ENCODE results near the gene FIZ1.

FIZ1 gene

DNA sequence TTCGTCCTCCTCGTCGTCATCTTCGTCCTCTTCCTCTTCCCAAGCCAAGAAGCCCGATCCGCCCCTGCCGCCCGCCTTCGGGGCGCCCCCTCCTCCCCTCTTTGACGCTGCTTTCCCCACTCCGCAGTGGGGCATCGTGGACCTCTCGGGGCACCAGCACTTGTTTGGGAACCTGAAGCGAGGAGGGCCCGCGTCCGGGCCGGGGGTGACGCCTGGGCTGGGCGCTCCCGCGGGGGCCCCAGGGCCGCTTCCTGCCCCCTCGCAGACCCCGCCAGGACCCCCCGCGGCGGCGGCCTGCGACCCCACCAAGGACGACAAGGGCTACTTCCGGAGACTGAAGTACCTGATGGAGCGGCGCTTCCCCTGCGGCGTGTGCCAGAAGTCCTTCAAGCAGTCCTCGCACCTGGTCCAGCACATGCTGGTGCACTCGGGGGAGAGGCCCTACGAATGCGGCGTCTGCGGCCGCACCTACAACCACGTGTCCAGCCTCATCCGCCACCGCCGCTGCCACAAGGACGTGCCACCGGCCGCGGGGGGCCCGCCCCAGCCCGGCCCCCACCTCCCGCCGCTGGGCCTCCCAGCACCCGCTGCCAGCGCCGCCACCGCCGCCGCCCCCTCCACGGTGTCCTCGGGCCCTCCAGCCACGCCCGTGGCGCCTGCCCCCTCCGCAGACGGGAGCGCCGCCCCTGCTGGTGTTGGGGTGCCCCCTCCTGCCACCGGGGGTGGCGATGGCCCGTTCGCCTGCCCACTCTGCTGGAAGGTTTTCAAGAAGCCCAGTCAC lies 14.8 kb upstream of the FIZ1 start:
- no peak for DNase-seq (ENCODE audit: low read depth, low spot score)

GRCh38 chr19:55613396-55613795 lies 14.1 kb upstream of the FIZ1 start:
- no peak for DNase-seq (ENCODE audit: low read depth, low spot score)

DNA sequence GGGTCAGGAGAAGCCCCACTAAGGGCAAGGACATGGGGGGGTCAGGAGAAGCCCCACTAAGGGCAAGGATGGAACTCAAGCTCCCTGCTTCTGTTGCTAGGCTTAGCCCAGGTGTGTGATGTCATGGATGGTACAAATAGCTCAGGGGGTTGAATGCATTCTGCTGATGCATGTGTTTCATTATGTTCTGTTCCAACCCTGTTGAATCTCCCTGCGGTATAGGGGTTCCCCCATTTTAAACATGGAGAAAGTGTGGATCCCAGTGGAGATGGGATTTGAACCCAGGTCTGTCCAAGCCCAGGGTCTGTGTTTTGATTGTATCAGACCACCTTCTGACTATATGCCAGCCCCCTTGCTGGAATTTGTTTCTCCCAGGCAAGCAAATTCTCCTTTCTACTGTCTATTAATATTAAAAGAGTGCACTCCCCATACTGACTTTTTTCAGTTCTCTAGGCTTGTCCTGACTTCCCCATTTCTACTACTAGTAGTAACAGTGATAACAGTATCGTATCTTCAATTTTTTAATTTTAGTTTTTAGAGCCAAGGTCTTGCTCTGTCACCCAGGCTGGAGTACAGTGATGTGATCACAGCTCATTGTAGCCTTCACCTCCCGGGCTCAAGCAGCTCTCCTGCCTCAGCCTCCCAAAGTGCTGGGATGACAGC lies 12.8 kb upstream of the FIZ1 start:
- no peak for DNase-seq (ENCODE audit: low read depth, low spot score)

DNA sequence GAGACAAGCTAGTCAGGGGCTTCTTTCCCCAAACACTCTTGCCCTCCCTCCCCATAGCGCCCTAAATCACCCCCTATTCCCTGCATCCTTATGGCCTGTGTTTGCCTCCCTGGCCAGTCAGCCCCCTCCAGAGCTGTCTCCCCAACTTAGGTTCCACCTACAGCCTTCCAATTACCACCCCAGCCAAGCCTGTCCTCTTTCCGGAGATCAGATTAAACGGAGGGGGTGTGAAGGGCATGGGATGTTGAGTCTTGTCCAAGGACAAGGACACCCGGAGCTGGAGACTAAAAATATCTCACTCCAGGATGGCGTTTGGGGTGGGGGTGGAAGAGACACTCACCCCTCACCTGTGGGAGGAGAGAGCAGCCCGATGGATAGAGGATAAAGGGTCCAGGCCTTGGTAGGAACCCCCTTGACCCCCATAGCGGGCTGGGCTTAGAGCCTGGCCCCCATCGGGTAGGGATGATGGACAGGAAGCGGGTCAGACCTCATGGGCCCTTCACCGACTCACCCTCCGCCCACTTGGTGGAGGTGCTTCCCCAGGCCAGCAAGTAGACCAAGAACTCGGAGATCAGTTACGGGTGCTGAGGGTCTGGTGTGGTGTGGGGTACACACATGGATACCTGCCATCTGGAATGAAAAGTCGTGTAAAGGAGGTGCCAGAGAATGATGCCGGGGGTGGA lies 12.1 kb upstream of the FIZ1 start:
- no peak for DNase-seq (ENCODE audit: low read depth, low spot score)

GRCh38 chr19:55609326-55609725 lies 10.0 kb upstream of the FIZ1 start:
- DNase-seq (ENCODE audit: low read depth, low spot score), result no peak

GRCh38 chr19:55606817-55607216 lies 7.5 kb upstream of the FIZ1 start:
- no peak for DNase-seq (ENCODE audit: low read depth, low spot score)

DNA sequence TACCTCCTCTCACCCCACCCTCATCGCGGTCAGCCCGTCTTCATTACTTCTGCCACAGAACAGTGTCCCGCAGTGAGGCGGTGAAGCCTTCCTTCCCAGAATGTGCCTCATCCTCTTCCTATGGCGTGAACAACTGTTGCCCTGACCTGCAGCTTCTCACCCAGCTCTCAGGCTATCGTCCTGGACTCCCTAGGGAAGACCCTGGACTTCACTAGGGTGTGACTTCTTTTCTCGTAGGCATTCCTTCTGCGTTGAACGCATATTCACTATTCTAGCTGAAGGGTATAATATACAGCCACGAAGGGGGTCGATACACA lies 7.1 kb upstream of the FIZ1 start:
- no peak for DNase-seq (ENCODE audit: low read depth, low spot score)

DNA sequence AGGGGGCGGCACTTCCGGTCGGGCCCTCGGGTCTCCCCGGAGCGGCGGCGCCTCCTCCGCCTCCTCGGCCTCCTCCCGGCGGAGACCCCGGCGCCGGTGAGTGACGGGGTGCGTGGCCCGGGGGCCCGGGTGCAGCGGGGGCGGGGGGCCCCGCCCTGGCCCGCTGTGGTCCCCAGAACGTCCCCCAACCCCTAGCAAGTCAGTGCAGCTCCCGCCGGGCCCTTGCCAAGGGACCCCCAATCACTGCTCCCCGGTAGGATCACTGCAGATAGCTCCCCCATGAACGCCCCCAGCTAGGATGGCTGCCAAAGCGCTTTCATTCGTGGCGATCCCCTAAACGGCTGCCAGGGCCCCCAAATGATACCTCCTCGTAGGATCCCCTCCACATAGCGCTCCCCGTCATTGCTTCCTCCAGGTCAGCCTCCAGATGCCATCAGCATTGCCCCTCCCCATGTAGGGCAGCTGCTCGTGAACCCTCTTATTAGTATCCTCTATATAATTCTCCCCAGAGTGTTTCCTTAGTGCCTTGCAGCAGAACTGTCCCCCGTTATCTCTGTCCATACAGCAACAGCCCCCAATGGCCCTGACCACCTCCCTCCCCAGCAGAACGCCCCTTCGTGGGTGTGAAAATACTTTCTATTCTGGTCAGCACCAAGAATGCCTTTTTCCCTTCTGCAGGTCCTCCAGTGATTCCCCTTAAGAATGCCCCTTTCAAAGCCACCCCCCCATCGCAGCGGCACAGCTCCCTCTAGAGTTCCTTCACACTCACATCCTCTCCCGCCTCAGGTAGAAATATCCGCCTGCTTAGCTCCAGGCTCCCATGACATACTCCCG lies 6.5 kb upstream of the FIZ1 start, which contains the start of gene ZNF865:
Gene ZNF865 (plus strand): TSS at position 11 of the 834 bp plus-strand sequence. CDS start 7,972 bp downstream, outside the sequence.
- peak; percentile 92 for DNase-seq (ENCODE audit: low read depth, low spot score)

- DNase-seq (ENCODE audit: low read depth, low spot score), result peak; percentile 99
Observed at GRCh38 chr19:55605207-55605636, 5.9 kb upstream of the FIZ1 start.

- no peak for DNase-seq (ENCODE audit: low read depth, low spot score)
Observed at GRCh38 chr19:55603581-55604292, 4.4 kb upstream of the FIZ1 start.

- DNase-seq (ENCODE audit: low read depth, low spot score), result no peak
Observed at GRCh38 chr19:55603115-55603514, 3.8 kb upstream of the FIZ1 start.

DNA sequence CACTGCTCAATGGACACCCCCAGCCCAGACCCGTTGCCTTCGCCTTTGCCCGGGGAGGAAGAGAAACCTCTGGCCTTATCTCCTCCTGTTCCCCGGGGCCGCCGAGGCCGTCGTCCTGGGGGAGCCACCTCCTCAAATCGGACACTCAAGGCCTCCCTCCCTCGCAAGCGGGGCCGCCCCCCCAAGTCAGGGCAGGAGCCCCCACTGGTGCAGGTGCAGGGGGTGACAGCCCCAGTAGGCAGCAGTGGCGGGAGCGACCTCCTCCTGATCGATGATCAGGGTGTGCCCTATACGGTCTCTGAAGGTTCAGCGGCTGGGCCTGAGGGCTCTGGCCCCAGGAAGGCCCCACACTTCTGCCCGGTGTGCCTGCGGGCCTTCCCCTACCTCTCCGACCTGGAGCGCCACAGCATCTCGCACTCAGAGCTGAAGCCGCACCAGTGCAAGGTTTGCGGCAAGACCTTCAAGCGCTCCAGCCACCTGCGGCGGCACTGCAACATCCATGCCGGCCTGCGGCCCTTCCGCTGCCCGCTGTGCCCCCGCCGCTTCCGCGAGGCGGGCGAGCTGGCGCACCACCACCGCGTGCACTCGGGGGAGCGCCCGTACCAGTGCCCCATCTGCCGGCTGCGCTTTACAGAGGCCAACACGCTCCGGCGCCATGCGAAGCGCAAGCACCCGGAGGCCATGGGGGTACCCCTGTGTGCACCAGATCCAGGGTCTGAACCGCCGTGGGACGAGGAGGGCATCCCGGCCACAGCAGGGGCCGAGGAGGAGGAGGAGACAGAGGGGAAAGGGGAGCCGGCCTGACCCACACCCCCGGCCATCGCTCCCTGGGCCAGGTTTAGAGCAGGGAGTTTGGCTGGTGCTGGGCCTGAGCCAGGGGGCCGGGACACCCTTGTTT lies 3.0 kb upstream of the FIZ1 start:
- DNase-seq (ENCODE audit: low read depth, low spot score), result no peak

DNA sequence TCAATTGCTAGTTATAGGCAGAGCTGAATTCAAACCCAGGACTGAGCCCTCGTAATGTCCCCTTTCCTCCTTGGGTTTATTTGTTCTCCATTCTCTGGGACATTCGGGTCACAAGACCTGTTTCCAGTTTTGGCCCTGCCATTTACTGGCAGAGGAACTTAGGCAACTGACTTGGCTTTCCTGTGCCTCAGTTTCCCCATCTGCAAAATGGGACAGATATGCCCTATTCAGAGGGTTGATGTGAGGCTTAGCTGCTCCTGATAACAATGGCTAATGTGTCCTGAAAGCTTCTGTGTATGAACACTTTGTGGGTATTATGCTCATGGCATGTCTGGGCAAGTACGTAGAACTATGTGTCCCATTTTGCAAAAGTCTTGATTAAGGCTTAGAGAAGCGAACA lies 1.8 kb upstream of the FIZ1 start:
- DNase-seq (ENCODE audit: low read depth, low spot score), result no peak

DNA sequence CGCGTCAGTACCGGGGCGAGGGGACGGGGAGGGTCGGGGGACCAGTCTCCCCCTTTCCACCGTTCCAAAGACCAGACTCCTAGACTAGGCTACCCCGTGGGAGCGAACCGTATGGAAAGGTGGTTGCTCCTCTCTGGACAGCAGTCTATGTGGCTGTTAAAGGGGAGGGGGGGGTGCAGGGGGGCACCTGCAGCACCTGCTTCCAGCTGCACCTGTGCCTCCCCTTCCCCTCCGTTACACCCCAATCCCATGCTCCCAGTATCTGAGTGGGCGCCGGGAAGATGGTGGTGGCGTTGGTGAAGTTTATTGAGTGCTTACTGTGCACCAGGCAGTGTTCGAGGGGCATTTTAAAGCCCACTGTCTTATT lies 1.3 kb upstream of the FIZ1 start:
- DNase-seq (ENCODE audit: low read depth, low spot score), result no peak

DNA sequence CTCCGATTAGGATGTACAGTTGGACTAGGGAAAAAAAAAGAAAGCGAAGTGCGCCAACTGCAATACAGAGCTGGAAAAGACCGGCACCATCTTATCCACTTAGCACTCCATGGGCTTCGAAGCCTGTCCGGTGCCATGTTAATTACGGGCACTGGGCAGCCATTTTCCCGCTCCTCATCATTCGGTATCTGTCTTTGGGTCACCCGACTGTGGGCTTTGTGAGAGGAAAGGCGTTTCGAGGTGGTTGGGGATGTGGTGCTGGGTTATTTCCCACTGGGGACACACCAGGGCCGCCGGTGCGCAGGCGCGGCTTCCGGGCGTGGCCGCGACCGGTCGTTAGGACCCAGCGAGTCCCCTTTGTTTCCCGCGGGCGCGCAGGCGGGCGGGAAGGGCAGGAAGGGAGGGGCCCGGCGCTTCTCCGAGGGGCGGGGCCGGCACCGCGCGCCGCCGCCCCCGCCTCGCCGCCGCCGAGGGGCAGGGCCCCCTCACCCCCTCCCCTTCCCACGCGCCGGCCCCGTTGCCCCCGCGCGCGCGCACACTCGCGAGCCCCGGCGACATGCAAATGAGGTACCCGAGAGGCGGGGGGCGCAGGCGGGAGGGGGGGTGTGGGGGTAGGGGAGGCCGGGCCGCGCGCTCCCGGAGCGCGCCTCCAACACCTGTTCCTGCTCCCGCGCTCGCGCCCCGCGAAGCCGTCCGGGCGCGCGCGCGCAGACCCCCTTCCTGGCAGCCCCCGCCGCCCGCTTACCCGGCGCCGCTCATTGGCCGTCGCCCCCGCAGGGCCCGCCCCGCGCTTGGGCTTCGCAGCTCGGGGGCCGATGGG lies 735 bp upstream of the FIZ1 start, which contains the start of gene ZNF524:
Gene ZNF524 (plus strand): TSS at position 447 of the 820 bp plus-strand sequence. CDS start 1,825 bp downstream, outside the sequence.
- peak; percentile 82 for DNase-seq (ENCODE audit: low read depth, low spot score)

DNA sequence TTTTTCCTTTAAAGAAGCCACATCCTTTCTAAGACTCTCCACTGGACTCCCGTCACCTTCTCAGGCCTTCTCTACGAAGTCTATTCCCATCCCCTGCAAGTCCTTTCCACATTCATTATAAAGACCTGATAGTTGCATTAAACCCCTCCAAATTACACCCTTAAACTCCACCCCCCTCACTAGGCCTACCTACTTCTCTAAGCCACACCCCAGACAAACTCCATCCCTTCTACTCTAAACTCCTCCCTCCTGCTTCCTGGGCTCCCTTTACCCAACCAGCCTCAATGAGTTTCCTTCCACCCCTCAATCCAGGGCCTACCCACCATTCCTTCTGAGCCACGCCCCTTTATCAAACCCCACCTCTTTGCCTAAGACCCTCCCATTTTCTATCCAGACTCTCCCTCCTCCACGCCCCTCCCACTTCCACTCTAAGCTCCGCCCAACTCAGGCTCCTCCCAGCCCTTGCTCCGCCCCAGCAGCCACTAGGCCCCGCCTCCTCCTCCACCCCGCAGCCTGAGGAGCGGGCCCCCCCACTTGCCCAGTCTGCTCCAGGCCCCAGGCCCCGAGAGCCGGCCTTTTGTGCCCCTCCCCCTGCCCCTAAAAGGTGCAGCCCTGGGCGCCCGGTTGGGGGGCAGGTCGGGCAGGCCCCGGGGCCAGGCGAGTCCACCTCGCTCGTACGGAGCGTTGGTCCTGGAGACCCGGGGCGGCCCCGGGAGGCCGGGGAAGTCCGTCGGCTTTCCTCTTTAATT lies 424 bp downstream of the FIZ1 start:
- DNase-seq (ENCODE audit: low read depth, low spot score), result peak; percentile 99

DNA sequence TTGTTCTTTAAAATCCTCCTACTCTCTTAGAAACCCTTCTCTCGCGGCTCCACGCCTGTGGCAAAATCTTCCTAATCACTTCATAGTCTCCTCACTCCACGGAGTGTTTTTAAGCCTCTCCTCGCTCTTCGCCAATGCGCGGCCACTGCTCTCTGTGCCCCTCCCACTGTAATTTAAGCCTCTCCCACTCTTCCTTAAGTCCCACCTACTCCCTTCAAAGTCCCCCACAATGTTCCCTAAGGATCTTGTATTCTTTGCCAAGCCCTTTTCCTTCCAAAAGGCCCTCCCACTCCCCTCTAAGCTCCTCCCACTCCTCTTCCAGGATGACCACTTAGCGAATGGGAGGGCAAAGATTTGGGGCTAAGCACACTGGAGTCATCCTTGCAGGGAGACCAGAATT lies 1.3 kb downstream of the FIZ1 start:
- DNase-seq (ENCODE audit: low read depth, low spot score), result peak; percentile 83

DNA sequence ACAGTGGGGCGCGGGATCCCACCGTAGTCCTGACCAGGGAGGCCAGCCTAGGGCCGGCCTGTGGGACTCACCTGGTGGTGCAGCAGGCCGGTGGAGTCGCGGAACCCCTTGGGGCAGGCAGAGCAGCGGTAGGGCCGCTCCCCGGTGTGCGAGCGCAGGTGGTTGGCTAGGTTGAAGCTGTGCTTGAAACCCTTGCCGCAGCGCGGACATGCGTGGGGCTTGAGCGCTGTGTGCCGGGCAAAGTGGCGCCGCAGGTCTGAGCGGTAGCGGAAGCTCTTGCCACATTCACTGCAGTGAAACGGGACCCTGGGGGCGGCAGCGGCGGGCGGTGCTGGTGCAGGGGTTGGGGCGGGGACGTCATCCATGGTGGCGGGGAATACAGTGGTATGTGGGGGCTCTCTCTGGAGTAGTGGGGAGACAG lies 1.8 kb downstream of the FIZ1 start:
- DNase-seq (ENCODE audit: low read depth, low spot score), result peak; percentile 35

Data from ELF-1 (cell line).